Measurements from ENCODE around the gene AKAP13.

The AKAP13 gene

GRCh38 chr15:85543741-85544155, 163.3 kb downstream of the AKAP13 start:
- DNase-seq = peak; percentile 24 to 29

GRCh38 chr15:85545185-85545584, 164.8 kb downstream of the AKAP13 start:
- DNase-seq = no peak

- DNase-seq = no peak
Measured at GRCh38 chr15:85545752-85546151, 165.3 kb downstream of the AKAP13 start.

- DNase-seq = no peak
Measured at GRCh38 chr15:85547386-85547785, 167.0 kb downstream of the AKAP13 start.

- DNase-seq = no peak
Measured at GRCh38 chr15:85550283-85550682, 169.9 kb downstream of the AKAP13 start.

GRCh38 chr15:85551221-85551832, 170.9 kb downstream of the AKAP13 start:
- no peak for DNase-seq

GRCh38 chr15:85554852-85555521, 174.6 kb downstream of the AKAP13 start:
- DNase-seq = no peak

- DNase-seq = no peak
Measured at GRCh38 chr15:85555875-85556617, 175.6 kb downstream of the AKAP13 start.

GRCh38 chr15:85556618-85556895, 176.2 kb downstream of the AKAP13 start:
- DNase-seq = no peak

- no peak for DNase-seq
Measured at GRCh38 chr15:85557385-85557784, 177.0 kb downstream of the AKAP13 start.

GRCh38 chr15:85558848-85559247, 178.4 kb downstream of the AKAP13 start:
- no peak for DNase-seq

GRCh38 chr15:85559530-85559929, 179.1 kb downstream of the AKAP13 start:
- DNase-seq = no peak

- DNase-seq = no peak
Measured at GRCh38 chr15:85562824-85563223, 182.4 kb downstream of the AKAP13 start.

GRCh38 chr15:85563328-85563727, 182.9 kb downstream of the AKAP13 start:
- no peak for DNase-seq

- DNase-seq = no peak
Measured at GRCh38 chr15:85563731-85564130, 183.3 kb downstream of the AKAP13 start.

GRCh38 chr15:85564686-85565085, 184.3 kb downstream of the AKAP13 start:
- DNase-seq = no peak

GRCh38 chr15:85568261-85568808, 187.9 kb downstream of the AKAP13 start:
- DNase-seq = no peak

- DNase-seq = no peak
Measured at GRCh38 chr15:85570336-85570735, 189.9 kb downstream of the AKAP13 start.

GRCh38 chr15:85571780-85572179, 191.4 kb downstream of the AKAP13 start:
- no peak for DNase-seq

GRCh38 chr15:85576392-85576791, 196.0 kb downstream of the AKAP13 start:
- no peak for DNase-seq

- DNase-seq = no peak
Measured at GRCh38 chr15:85578941-85579701, 198.7 kb downstream of the AKAP13 start.

GRCh38 chr15:85579957-85580694, 199.7 kb downstream of the AKAP13 start:
- no peak for DNase-seq

- DNase-seq = no peak
Measured at GRCh38 chr15:85580879-85581278, 200.5 kb downstream of the AKAP13 start.

All from NCI-H187 (cell line).